DOHH2 (cell line): ENCODE results near the gene FGGY.

ENCODE experiments used
- EZH2phosphoT487 ChIP-seq: fragments of 200-600 bp; sonication (generic); IDR thresholded peaks from 2 replicates; pipeline ENCODE4 v1.6.1; 2017; ENCODE audit warnings: borderline replicate concordance, mild to moderate bottlenecking, antibody characterized with exemption, low read length, moderate library complexity, mixed read lengths
- TF ChIP-seq, protein P1 (sequence below): fragments of 200-600 bp; sonication (generic); IDR thresholded peaks from one replicate; pipeline ENCODE4 v1.5.1; 2014; ENCODE audit warnings: antibody characterized with exemption, mild to moderate bottlenecking, low read depth, low read length; ENCODE audit not compliant: poor library complexity, severe bottlenecking

- TF ChIP-seq, protein P1, sequence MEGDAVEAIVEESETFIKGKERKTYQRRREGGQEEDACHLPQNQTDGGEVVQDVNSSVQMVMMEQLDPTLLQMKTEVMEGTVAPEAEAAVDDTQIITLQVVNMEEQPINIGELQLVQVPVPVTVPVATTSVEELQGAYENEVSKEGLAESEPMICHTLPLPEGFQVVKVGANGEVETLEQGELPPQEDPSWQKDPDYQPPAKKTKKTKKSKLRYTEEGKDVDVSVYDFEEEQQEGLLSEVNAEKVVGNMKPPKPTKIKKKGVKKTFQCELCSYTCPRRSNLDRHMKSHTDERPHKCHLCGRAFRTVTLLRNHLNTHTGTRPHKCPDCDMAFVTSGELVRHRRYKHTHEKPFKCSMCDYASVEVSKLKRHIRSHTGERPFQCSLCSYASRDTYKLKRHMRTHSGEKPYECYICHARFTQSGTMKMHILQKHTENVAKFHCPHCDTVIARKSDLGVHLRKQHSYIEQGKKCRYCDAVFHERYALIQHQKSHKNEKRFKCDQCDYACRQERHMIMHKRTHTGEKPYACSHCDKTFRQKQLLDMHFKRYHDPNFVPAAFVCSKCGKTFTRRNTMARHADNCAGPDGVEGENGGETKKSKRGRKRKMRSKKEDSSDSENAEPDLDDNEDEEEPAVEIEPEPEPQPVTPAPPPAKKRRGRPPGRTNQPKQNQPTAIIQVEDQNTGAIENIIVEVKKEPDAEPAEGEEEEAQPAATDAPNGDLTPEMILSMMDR, result no peak
- no peak for TF ChIP-seq EZH2phosphoT487
Observed at GRCh38 chr1:59680044-59680443, 383.1 kb downstream of the FGGY start.
